NCI-H82 (cell line): ENCODE measurements around the gene PPIL6.
A peak's percentile ranks its signal among the peaks of the same experiment; 100 is the strongest.
"Not testable (repeated sequence)": the region's sequence is repeated elsewhere in the genome, so short reads cannot be mapped to it uniquely, and the experiment has no call there.

Experiments
- DNase-seq: peaks from one replicate; lab custom pipeline; 2025; lab: John Stamatoyannopoulos, UW

PPIL6 gene

DNA sequence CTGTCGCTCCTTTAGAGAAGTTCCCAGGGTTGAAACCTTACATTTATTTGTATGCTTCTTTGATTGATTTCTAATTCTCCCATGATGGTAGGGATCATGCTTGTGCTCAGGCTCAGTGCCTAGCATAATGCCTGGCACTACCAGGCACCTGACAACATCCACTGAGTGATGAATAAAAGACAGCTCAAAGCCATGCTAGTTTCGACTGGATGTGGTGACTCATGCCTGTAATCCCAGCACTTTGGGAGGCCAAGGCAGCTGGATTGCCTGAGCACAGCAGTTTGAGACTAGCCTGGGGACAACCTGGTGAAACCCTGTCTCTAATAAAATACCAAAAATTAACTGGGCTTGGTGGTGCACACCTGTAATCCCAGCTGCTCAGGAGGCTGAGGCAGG lies 46.5 kb downstream of the PPIL6 start:
- no peak for DNase-seq

DNA sequence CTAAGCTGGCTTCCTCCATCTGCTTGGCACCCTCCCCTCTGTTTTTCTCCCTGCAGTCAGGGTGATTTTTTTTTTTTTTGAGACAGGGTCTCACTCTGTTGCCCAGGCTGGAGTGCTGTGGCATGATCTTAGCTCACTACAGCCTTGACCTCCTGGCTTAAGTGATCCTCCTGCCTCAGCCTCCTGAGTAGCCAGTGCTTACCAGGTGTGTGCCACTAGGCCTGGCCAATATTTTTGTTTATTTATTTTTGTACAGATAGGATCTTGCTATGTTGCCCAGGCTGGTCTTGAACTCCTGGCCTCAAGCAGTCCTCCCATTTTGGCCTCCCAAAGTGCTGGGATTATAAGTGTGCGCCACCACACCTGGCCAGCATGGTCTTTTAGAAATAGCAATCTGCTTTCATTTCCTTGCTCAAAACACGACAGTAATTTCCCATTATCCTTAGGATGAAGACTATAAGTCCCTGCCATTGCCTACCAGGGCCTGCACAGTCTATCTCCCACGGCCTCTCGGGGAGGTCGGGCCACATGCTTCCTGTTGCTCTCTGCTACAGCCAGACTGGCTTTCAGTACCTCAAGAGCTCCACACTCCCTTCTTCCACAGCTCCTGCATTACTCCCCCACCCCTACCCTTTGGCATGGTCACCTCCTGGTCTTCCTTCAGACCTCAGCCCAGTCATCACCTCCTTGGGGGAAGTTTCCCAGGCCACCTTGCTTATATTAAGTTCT lies 47.1 kb downstream of the PPIL6 start:
- DNase-seq, result no peak

DNA sequence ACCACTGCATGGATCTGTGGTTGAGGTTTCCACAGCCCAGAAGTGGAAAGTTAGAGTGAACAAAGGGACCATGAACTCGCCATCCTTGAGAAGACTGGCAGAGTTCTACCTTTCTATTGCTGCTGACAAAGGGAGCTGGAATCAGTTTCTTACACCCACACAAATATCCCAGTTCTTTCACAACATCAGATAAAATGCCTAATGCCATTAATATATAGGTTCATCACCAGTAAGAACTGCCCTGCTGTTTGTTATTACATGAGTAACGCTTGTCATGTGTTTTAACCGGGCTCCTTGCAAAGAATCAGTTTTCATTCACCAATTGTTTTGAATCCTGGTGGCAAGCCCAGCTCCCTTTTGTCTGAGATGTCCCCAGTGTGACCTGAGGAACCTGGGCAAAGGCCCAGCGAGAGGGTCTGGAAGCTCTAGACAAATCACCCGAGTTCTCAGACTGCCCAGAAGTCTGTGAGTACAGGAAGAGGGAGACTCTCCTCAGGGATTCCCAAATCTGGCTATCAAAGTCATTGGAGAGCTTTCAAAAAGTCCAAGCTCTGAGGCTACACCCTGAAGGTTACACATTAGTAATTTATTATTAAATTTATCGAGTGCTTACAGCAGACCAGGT lies 50.7 kb downstream of the PPIL6 start:
- DNase-seq, result no peak

DNA sequence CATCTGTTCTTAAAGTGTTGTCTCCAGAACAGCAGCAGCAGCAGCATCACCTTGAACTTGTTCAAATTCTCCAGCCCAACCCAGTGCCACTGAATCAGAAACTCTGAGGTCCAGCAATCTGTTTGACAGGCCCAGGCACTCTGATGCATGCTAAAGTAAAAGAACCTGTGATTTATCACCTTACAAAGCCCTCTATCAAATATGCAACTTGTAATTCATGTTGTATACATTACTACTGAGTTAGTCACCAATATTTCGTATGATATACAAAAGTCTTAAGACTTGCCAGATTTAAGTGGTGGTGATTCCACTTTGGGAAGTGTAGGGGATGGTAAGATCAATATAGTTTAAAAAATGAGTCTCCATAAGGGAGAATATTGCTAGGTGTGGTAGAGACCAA lies 52.2 kb downstream of the PPIL6 start:
- no peak for DNase-seq

DNA sequence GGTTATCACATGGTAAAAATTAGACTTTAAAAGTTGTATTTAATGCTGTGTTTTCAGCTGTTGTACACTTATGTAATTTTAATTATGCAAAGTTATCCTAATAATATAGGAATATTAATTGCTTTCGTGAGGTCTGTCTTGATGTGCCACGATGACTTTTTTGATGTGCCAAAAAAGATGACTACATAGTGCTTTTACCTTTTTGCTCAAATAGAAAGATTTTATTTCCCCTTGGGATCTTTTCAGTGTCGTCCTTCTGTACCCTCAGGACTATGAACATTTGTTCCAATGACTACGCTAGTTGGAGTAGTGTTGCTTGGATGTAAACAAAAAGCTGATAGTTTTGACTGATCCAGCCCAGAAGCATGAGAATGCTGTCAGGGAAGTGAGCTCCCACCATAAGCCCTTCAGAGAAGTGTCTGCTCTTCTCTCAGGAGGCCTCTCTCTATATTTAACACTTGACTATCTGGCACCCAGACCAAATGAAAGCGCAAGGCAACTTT lies 56.9 kb downstream of the PPIL6 start:
- peak; percentile 36 for DNase-seq

DNA sequence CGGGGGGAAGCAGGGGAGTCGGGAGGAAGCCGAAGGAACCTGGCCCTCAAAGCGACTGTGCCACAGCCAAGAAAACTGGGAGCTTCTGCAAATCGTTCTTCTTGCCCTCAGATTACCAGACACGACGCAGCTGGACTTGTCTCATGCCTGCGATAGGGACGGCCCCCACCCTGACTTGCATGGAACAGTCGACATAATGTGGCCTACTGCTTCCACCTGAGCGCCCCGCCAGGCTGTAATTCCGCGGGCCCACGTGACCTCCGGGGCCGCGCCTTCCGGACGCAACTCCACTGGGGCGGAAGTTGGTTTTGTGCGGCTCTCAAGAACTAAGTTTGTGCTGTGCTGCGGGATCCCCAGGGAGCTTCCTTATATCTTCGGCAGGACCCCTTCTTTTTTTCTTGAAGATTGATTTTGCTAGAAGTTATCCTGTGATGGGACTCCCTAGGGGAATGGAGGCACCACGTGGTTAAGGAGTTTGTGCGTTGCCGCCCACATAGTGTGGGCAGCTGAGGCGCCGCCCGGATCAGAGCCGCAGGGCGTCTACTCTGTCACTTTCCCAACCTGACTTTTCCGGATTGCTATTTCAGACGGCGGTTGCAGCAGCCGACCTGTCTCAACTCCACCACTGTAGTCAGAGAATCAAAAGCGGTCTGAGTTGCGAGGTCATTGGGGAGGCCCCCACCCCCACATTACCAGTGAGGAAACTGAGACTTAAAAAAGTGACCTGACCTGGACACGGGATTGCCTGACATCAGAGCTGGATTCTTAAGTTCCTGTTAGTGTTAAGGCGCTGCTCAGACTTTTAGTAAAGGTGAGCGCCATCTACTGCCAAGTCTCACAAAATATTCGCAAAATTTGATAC lies 57.6 kb downstream of the PPIL6 start:
- DNase-seq, result peak; percentile 96

DNA sequence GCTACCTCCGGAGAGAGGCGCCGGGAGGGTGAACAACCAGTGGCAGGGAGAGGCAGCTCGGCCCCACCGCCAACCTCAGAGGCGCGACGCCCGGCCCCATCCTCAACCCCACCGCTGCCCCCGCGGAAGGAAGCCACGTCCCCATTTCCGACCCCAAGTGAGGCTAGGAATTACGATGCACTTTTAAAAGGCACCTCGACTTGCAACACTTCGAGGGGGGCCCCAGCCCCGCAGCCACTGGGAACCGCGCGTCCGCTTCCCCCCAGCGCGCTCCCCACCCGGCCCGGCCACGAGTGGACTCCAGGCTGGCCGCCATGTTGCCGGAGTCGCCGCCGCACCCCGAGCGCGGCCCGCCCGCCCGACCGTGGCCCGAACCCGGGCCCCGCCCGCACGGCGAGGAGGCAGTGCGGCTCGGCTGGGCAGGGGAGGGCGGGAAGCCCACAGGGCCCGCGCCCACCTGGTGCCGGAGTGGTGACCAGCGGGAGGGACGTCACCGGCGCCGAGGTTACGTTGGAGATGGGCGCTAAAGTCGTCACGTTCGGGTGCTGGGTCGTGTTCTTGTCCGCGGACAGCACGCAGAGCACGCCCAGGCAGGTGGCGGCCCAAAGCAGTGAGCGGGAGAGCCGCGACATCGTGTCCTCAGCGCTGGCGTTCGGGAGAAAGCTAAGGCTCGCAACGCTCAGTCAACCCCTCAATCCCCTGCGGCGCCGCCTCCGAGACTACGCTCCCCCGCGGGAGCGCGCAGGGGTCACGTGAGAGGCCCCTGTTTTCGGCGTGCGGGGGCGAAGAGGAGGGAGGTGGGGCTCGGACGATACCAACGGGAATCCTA lies 58.5 kb downstream of the PPIL6 start, which contains the start of gene CD164:
Gene CD164, minus strand, starts transcription at position 721 of the 829 bp plus-strand sequence. Its CDS starts 89 bp downstream, at position 632.
- DNase-seq, result peak; percentile 98

DNA sequence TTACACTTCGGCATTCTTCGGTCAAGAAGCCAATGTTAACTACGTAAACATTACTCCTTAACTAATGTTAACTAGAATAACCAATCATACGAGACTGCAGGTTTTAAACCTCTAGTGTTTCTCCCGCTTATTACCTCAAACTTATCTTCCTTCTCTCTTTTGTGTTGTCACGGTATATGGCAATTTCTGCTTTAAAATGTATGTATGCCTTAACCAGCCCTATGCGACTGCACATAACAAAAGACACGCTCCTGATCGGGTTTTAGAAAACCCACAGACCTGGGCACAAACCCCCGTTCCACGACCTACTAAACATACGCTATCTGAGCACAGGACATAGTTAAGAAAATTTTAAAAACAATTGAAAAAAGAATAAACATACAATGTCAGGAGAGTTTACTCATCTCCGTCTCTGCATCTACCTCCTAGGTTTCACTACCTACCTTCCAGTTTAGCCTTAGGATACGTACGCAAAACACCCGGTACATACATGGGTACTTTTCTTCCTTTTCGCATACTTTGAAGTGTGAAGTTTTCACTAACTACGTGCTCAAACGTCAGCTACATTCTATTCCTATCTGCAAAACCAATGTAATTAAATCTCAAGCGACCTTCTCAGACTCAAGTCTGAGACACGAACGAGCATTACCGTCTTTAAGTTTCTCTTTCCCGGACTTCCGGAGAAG lies 59.2 kb downstream of the PPIL6 start:
- DNase-seq, result no peak

DNA sequence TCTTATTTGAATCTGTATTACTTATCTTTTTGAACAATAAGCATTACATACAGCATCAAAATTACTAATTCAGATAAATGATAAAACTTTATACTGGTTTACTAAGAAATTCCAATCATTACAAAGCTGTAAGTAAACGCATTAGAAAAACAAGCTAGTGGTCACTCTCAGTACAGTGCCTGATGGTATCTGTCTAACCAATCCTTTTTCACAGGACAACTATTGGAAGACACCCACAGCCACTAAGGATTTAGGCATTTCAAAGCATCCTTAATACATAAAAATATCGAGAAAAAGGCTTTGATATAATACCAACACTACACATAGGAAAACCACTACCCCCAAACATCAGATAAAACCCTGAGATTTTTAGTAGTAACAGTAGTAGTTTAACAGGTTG lies 60.7 kb downstream of the PPIL6 start:
- no peak for DNase-seq

DNA sequence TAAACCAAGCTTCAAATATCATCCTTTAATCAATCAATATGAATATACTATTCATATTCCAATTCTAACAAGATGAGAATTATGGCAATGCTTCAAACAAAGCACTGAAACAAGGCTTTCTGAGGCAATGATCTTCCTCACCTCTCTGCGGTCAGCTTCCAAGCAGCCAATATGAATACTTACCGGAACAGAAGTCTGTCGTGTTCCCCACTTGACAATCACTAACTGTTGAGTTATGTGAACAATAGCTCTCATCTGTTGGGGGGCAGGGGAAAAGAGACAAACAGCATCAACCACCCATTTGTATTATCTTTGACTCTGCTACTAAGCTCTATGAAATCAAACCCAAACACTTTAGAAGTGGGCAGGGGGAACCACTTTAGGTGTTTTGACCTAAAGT lies 62.7 kb downstream of the PPIL6 start:
- DNase-seq, result no peak

DNA sequence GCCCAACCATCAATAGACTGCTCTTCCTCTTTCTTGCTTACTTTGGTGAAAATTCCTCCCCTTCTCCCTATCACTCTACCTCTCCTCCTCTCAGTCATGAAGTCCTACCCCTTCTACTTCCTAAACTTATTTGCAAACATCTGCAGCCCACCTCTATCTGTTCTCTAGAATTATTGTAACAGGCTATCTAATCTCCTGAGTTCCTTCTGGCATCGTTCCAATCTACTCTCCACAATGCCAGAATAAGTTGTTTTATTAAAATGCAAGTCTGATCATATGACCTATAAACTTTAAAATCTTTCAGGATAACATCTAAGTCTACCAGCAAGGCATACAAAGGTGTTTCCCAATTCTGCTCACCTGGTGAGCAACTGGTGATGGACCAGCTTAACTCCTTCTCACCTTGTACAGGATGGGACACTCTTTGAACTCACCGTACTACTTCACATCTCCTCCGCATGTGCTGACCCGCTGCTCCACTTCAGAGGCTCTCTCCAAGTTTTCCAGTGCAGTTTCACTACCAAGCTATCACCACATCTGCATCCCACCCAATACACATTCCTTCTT lies 66.0 kb downstream of the PPIL6 start:
- no peak for DNase-seq

DNA sequence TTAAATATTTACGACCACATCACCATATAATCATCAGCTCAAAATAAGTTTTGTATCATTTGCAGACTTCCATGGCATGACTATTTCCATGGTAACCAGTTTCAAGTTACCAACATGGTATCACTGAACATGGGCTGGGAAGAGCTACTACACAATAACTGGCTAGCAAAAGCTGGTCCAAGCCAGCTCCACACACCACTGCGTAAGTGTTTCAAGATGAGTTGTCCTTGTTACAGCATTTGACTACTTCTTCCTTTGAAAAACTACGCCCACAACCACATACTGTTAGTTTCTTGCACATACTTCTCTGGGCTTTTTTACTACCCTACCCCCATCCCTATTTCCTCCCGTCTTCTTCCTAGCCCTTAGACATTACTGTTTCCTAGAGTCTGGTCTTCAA lies 66.7 kb downstream of the PPIL6 start:
- no peak for DNase-seq

DNA sequence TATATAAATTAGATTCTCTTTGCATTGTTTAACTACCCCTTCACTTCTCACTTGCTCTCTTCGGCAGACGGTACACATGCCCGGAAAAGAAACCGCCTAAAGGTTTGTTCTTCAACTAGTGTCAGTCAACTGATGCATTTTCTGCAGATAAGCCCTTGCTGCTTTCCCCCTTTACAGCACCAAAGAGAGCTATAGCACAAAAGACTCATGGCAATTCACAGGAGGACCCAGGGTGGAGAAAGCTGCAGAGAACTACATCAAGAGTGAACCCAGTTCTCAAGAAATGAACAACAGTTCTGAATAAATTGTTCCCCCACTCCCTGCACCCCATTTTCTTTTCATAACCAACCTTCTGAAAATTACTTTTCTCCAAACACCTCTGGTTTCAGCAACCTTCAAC lies 67.1 kb downstream of the PPIL6 start:
- DNase-seq, result no peak

DNA sequence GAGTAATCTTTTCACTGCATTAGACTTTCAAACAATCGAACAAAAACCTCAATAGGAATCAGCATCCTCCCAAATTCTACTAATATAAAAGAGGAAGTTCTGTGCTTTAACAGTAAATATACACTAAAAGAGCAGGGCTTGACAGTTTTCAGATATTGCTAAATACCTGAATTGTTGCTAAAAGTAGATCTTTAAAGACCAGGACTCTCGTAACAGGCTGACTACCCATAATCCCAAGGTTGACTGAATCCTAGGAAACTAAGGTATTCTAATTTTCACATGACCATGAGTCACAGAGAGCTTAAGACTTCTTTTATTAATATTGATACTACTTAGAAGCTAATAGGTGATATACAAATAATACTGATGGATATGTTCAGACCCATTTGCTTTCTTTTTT lies 68.3 kb downstream of the PPIL6 start:
- no peak for DNase-seq

DNA sequence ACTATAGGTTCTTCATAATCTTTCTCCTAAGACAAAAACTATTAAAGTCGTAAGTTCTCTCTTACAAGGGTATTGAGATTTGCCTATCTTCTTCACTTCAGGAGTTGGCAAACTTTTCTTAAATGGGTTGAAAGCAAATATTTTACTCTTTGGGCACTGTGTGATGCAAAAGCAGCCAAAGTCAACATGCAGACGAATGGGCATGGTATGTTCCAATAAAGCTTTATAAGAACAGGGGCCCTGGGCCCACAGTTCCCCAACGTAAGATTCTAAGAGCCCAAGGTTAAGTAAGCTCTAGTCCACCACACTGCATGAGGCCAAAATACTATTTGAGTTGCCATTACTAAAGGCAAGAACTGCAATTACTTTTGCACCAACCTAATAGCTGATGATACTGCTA lies 69.6 kb downstream of the PPIL6 start:
- no peak for DNase-seq

DNA sequence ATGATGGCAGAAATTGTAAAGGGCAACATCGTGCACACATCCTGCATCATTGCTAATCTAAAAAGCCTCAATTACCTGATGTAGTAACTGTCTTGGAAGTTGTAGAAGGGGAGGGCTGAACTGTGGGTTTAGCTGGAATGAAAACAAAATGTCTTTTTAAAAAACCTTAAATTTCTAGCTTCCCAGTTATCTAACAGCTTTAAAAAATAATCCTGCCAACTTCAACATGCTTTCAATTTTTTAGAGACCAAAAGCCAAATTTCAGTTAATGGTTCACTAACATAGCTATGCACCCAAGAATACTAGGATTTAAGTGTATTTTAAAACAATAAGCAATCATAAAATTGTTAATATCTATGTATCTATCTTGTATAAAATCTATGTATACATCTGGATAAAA lies 70.1 kb downstream of the PPIL6 start:
- no peak for DNase-seq

DNA sequence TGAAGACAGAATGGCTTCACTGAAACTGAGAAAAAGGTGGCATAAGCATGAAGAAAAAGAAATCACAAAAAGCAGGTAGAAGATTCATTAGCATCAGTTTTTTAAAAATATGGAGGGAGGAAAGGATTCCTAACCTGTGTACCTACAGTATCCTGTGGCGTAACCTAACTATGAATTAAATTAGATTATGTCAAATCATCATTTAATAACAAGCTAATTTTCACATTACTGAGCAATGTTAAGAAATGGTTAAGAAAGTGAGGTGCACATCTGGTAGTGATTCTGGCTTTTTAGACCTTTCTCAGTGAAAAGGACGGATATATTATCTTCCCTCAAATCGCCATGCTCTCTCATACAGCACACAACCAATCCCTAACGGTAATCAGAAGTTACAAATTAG lies 70.7 kb downstream of the PPIL6 start:
- no peak for DNase-seq

DNA sequence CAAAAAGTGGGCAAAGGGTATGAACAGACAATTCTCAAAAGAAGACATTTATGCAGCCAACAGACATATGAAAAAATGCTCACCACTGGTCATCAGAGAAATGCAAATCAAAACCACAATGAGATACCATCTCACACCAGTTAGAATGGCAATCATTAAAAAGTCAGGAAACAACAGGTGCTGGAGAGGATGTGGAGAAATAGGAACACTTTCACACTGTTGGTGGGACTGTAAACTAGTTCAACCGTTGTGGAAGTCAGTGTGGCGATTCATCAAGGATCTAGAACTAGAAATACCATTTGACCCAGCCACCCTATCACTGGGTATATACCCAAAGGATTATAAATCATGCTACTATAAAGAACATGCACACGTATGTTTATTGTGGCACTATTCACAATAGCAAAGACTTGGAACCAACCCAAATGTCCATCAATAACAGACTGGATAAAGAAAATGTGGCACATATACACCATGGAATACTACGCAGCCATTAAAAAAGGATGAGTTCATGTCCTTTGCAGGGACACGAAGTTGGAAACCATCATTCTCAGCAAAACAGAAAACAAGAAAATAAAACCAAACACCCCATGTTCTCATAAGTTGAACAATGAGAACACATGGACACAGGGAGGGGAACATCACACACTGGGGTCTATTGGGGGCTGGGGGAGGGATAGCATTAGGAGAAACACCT lies 75.9 kb downstream of the PPIL6 start:
- DNase-seq, result not testable (repeated sequence)

DNA sequence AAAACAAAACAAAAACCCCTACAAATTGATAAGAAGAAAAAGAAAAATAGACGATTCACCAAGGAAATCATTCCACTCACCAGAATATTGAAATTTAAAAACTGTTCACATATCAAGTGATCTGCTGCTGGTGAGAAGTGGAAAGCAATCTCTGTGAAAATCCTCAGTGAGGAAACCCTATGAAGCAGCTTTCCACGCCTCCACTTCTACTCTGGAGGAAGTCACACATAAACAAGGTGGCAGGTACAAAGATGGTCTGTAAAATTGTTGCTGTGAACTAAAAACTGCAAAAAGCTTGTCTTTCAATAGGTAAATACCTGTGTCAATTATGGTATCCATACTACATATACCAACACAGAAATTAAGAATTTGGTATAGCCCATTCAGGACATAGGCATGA lies 76.7 kb downstream of the PPIL6 start:
- DNase-seq, result no peak
